Activated T-cell treated with anti-CD3 and anti-CD28 coated beads, Interleukin-2, amount 50 U/mL, for 4 hours (primary cell): ENCODE results near the gene SKOR1. TPM values are rescaled to one million over a fixed set of nuclear protein-coding genes. Genes with fewer than 3 reads are reported as not detected.

Source experiments
- ATAC-seq, 2 donors: fragments of 200-7000 bp; cut with Tn5 transposase; one replicate each; pipeline ENCODE4 v1.10.0; 2021
- DNase-seq: peaks from one replicate; pipeline ENCODE4 v3.0.0-alpha.2; 2020
- H3K27me3 Mint-ChIP-seq: one replicate; pipeline ENCODE4 v1.8.0; 2021; ENCODE audit warnings: low read depth, mixed read lengths
- H3K36me3 Mint-ChIP-seq: one replicate; pipeline ENCODE4 v1.8.0; 2022; ENCODE audit warnings: mixed read lengths; ENCODE audit not compliant: insufficient read depth
- H3K4me1 Mint-ChIP-seq: one replicate; pipeline ENCODE4 v1.8.0; 2021; ENCODE audit warnings: low read depth, mixed read lengths
- H3K4me3 Mint-ChIP-seq: one replicate; pipeline ENCODE4 v1.8.0; 2021; ENCODE audit warnings: mild to moderate bottlenecking, moderate library complexity, mixed read lengths
- H3K9me3 Mint-ChIP-seq: one replicate; pipeline ENCODE4 v1.8.0; 2021; ENCODE audit warnings: mixed read lengths
- total RNA-seq, 3 donors: library from RNA; stranded (reverse); gene quantifications; one replicate each; pipeline ENCODE4 v1.2.1, GENCODE V29; 2021

SKOR1 gene
- total RNA-seq, 3 donors from 2014 or later: 0.15 to 0.34 (median 0.33) TPM

- Mint-ChIP-seq H3K27me3 (peaks cover 16% of the 10 kb centered on the region), H3K36me3 (no peaks in the 10 kb centered on the region), H3K9me3 (no peaks in the 10 kb centered on the region), H3K4me1 (peaks cover 32% of the 10 kb centered on the region), H3K4me3 (peak overlapping the region; percentile 88)
- DNase-seq (no peak), ATAC-seq (peak; percentile 18 to 24)
Observed at GRCh38 chr15:67839499-67839928, 14.2 kb downstream of the SKOR1 start.

DNA sequence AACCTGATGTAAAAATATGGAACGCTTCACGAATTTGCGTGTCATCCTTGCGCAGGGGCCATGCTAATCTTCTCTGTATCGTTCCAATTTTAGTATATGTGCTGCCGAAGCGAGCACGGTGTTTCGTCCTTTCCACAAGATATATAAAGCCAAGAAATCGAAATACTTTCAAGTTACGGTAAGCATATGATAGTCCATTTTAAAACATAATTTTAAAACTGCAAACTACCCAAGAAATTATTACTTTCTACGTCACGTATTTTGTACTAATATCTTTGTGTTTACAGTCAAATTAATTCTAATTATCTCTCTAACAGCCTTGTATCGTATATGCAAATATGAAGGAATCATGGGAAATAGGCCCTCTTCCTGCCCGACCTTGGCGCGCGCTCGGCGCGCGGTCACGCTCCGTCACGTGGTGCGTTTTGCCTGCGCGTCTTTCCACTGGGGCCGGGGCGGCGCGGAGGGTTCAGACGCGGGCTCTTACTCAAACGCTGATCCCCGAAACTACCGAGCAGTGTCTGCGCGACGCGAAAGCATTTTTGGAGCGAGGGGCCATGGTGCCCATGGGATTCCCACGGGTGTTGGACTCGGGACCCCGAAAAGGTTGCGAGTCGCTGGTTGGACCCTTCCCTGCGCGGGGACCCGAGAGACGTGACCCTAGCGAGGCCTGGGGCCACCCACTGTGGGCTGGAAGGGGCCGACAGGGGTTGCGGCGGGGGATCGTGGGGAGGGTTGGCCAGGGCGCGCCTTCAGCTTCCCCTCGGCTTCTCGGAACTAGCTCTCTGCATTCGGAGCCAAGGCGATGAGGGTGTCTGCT, 14.8 kb downstream of the SKOR1 start, which contains the start of gene RNU6-1:
TSS of gene RNU6-1 (minus strand) at position 117 of the 820 bp plus-strand sequence.
- ATAC-seq: peak; percentile 91 to 92
- Mint-ChIP-seq H3K27me3 (peaks cover 11% of the 10 kb centered on the region), H3K9me3 (no peaks in the 10 kb centered on the region), H3K36me3 (no peaks in the 10 kb centered on the region), H3K4me3 (peak within 1 kb of the TSS; percentile 88), H3K4me1 (peaks cover 30% of the 10 kb centered on the region)
- peak; percentile 94 for DNase-seq

GRCh38 chr15:67840749-67841512, 15.6 kb downstream of the SKOR1 start:
- Mint-ChIP-seq H3K36me3 (no peaks in the 10 kb centered on the region), H3K4me1 (peaks cover 25% of the 10 kb centered on the region), H3K9me3 (no peaks in the 10 kb centered on the region), H3K27me3 (peaks cover 4% of the 10 kb centered on the region), H3K4me3 (peak overlapping the region; percentile 88)
- ATAC-seq (no peak), DNase-seq (no peak)

GRCh38 chr15:67841513-67841762, 16.1 kb downstream of the SKOR1 start:
- Mint-ChIP-seq H3K27me3 (peaks cover 2% of the 10 kb centered on the region), H3K4me3 (peak overlapping the region; percentile 88), H3K9me3 (no peaks in the 10 kb centered on the region), H3K36me3 (no peaks in the 10 kb centered on the region), H3K4me1 (peaks cover 21% of the 10 kb centered on the region)
- no peak for DNase-seq
- ATAC-seq: no peak

GRCh38 chr15:67843092-67843501, 17.8 kb downstream of the SKOR1 start:
- ATAC-seq (no peak), DNase-seq (no peak)
- Mint-ChIP-seq H3K4me1 (peaks cover 19% of the 10 kb centered on the region), H3K27me3 (no peaks in the 10 kb centered on the region), H3K9me3 (no peaks in the 10 kb centered on the region), H3K4me3 (no peak overlapping the region), H3K36me3 (no peaks in the 10 kb centered on the region)

- Mint-ChIP-seq H3K36me3 (no peaks in the 10 kb centered on the region), H3K9me3 (no peaks in the 10 kb centered on the region), H3K4me3 (no peak overlapping the region), H3K4me1 (peaks cover 14% of the 10 kb centered on the region), H3K27me3 (no peaks in the 10 kb centered on the region)
- ATAC-seq (no peak), DNase-seq (no peak)
Observed at GRCh38 chr15:67843571-67844387, 18.5 kb downstream of the SKOR1 start.

GRCh38 chr15:67845974-67846373, 20.7 kb downstream of the SKOR1 start:
- Mint-ChIP-seq H3K36me3 (no peaks in the 10 kb centered on the region), H3K27me3 (peaks cover 5% of the 10 kb centered on the region), H3K9me3 (no peaks in the 10 kb centered on the region), H3K4me3 (no peak overlapping the region), H3K4me1 (peaks cover 6% of the 10 kb centered on the region)
- ATAC-seq: no peak
- DNase-seq: no peak

- H3K36me3 Mint-ChIP-seq: no peaks in the 10 kb centered on the region
- no peaks in the 10 kb centered on the region for H3K9me3 Mint-ChIP-seq
- no peak for DNase-seq
- peaks cover 8% of the 10 kb centered on the region for H3K27me3 Mint-ChIP-seq
- no peaks in the 10 kb centered on the region for H3K4me1 Mint-ChIP-seq
- no peak for ATAC-seq
- H3K4me3 Mint-ChIP-seq: no peak overlapping the region
Observed at GRCh38 chr15:67849538-67849937, 24.2 kb downstream of the SKOR1 start.

DNA sequence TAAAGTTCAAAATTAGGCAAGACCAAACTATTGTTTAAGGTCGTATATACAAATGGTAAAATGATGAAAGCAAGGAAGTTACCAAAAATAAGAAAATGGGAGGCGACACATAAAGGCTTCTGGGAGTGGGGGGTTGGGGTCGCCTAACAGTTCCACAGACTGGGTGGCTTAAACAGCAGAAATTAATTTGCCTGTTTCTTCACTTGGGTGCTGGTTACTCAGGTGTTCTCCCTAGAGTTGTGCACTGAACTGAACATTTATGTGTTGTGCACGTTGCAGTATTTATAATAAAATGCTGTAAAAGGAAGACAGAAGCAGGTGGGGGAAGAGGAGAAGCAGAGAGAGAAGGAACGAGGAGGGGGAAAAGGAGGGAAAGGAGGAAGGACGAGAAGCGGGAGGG, 25.0 kb downstream of the SKOR1 start:
- no peak for DNase-seq
- H3K36me3 Mint-ChIP-seq: no peaks in the 10 kb centered on the region
- no peaks in the 10 kb centered on the region for H3K9me3 Mint-ChIP-seq
- H3K27me3 Mint-ChIP-seq: peaks cover 8% of the 10 kb centered on the region
- H3K4me3 Mint-ChIP-seq: no peak overlapping the region
- no peak for ATAC-seq
- H3K4me1 Mint-ChIP-seq: no peaks in the 10 kb centered on the region

- DNase-seq (no peak), ATAC-seq (no peak)
- no peaks in the 10 kb centered on the region for H3K36me3 Mint-ChIP-seq
- H3K4me3 Mint-ChIP-seq: no peak overlapping the region
- H3K27me3 Mint-ChIP-seq: peaks cover 8% of the 10 kb centered on the region
- no peaks in the 10 kb centered on the region for H3K9me3 Mint-ChIP-seq
- H3K4me1 Mint-ChIP-seq: peaks cover 2% of the 10 kb centered on the region
Observed at GRCh38 chr15:67850994-67851571, 25.8 kb downstream of the SKOR1 start.

- Mint-ChIP-seq H3K36me3 (no peaks in the 10 kb centered on the region), H3K4me1 (peaks cover 4% of the 10 kb centered on the region), H3K4me3 (no peak overlapping the region), H3K9me3 (no peaks in the 10 kb centered on the region), H3K27me3 (peaks cover 8% of the 10 kb centered on the region)
- no peak for ATAC-seq
- no peak for DNase-seq
Observed at GRCh38 chr15:67852418-67852817, 27.1 kb downstream of the SKOR1 start.

DNA sequence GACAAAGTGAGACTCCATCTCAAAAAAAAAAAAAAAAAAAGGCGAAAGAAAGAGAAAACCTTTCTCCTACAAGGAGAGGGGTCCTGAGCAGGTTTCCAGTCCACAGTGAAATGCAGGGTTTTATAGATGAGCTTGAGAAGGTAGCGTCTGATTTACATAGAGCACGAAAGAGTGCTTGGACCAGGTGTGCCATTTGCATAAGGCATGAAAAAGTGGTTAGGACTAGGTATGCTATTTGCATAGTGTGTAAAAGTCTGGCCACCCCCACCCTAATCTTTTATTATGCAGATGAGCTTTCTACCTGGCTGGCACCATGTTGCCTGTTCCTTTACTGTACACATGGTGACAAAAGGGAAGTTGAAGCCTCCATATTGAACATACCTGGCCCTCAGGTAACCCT, 28.1 kb downstream of the SKOR1 start:
- Mint-ChIP-seq H3K4me1 (peaks cover 4% of the 10 kb centered on the region), H3K36me3 (no peaks in the 10 kb centered on the region), H3K4me3 (no peak overlapping the region), H3K27me3 (peaks cover 8% of the 10 kb centered on the region), H3K9me3 (no peaks in the 10 kb centered on the region)
- ATAC-seq: no peak
- DNase-seq: no peak

DNA sequence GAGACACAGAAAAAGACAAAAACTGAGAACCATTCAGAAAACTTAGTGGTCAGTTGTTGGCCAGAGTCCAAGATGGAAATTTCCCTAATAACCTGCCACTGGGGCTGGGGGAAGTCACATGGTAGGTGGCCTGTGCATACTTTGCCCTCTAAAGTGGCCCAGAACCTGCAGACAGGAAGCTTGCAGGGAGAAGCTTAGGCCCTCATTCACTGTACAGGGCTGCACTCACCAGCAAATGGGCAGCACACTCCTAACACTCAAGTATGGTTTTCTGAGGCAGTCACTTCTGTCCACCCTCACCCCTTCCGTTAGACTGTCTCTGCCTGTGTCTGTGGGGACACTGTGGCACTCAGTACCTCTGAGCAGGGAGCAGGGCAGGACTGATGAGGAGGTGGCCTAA, 29.0 kb downstream of the SKOR1 start:
- Mint-ChIP-seq H3K9me3 (no peaks in the 10 kb centered on the region), H3K36me3 (no peaks in the 10 kb centered on the region), H3K4me1 (peaks cover 4% of the 10 kb centered on the region), H3K4me3 (no peak overlapping the region), H3K27me3 (peaks cover 10% of the 10 kb centered on the region)
- no peak for DNase-seq
- ATAC-seq: no peak

GRCh38 chr15:67855842-67856241, 30.5 kb downstream of the SKOR1 start:
- peaks cover 7% of the 10 kb centered on the region for H3K27me3 Mint-ChIP-seq
- H3K9me3 Mint-ChIP-seq: no peaks in the 10 kb centered on the region
- H3K4me3 Mint-ChIP-seq: no peak overlapping the region
- ATAC-seq (peak in 1 of 2 donors; percentile 48), DNase-seq (no peak)
- H3K36me3 Mint-ChIP-seq: no peaks in the 10 kb centered on the region
- peaks cover 4% of the 10 kb centered on the region for H3K4me1 Mint-ChIP-seq
